HL-60/S4 (cell line): ENCODE measurements around the gene KDM2B.

ENCODE experiments used
- in situ Hi-C: fragments of 300-500 bp; cut with MboI; formaldehyde crosslinking; loops from 2 replicates; pipeline ENCODE4 v1.14.3; 2022; ENCODE audit warnings: low sequenced_read_pairs

Gene KDM2B

GRCh38 chr12:121565076-121565475 is 15.7 kb downstream of the KDM2B start:
- in situ Hi-C loops = no loop called here

- in situ Hi-C loops = no loop called here
Measured at GRCh38 chr12:121562488-121562887, 18.3 kb downstream of the KDM2B start.

- in situ Hi-C loops = no loop called here
Measured at GRCh38 chr12:121561009-121561395, 19.8 kb downstream of the KDM2B start.

- in situ Hi-C loops = no loop called here
Measured at GRCh38 chr12:121560392-121561008, 20.3 kb downstream of the KDM2B start.

GRCh38 chr12:121558956-121559355 is 21.9 kb downstream of the KDM2B start:
- in situ Hi-C loops = loop anchor here (10.0 kb wide), 1 partner anchor 226 kb away; no protein-coding TSS in a partner anchor

GRCh38 chr12:121550974-121551634 is 29.7 kb downstream of the KDM2B start:
- in situ Hi-C loops = loop anchor here (5.0 to 10.0 kb wide), 2 partner anchors 116 to 234 kb away; partner anchors contain the start of gene MORN3

DNA sequence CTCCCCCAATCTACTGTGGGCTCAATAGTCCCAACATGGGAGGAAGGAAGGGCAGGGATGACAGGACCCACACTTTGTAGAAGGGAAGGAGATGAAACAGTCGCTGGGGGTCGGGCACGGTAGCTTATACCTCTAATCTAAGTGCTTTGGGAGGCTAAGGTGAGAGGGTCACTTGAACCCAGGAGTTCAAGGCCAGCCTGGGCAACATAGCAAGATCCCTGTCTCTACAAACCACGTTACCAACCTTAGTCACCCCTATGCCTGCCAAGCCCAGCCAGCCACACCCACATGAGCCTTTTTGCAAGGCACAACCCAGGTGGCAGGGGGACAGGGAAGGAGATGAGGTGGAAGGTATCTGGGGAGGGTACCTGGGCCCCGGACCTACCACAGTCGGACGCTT is 31.7 kb downstream of the KDM2B start:
- in situ Hi-C loops = no loop called here

DNA sequence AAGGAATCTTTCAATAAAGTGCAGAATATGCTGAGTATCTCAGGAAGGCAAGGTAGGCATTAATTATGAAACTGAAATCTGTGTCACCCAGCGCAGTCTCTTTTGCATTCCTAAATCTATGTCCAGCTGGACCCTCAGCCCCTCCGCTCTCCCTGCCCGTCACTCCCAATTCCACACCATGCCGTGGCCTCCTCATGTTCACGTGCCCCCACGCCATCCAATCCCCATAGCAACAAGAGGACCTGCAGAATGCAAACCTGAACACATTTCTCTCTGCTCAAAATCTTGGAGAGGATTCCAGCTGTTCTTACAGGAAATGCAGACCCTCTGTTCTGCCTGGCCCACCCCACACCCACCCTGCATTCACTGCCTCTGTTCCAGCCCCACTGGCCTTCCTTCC is 35.3 kb downstream of the KDM2B start:
- in situ Hi-C loops = no loop called here

GRCh38 chr12:121543786-121544185 is 37.0 kb downstream of the KDM2B start:
- in situ Hi-C loops = no loop called here

DNA sequence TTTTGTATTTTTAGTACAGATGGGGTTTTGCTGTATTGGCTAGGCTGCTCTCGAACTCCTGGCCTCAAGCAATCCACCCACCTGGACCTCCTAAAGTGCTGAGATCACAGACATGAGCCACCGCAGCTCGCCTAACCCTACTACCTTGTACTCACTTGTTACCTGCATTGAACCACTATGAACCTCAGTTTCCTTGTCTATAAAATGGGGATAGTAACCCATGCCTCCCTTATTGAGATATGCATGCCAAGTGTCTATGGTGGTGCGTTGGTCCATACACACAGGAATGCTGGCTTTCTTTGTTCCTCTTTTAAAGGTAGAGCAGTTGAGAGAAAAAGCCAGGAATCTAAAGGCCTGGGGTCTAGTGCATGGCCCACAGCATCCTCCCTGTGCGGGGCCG is 40.9 kb downstream of the KDM2B start:
- in situ Hi-C loops = no loop called here

GRCh38 chr12:121538699-121539061 is 42.1 kb downstream of the KDM2B start:
- in situ Hi-C loops = no loop called here

DNA sequence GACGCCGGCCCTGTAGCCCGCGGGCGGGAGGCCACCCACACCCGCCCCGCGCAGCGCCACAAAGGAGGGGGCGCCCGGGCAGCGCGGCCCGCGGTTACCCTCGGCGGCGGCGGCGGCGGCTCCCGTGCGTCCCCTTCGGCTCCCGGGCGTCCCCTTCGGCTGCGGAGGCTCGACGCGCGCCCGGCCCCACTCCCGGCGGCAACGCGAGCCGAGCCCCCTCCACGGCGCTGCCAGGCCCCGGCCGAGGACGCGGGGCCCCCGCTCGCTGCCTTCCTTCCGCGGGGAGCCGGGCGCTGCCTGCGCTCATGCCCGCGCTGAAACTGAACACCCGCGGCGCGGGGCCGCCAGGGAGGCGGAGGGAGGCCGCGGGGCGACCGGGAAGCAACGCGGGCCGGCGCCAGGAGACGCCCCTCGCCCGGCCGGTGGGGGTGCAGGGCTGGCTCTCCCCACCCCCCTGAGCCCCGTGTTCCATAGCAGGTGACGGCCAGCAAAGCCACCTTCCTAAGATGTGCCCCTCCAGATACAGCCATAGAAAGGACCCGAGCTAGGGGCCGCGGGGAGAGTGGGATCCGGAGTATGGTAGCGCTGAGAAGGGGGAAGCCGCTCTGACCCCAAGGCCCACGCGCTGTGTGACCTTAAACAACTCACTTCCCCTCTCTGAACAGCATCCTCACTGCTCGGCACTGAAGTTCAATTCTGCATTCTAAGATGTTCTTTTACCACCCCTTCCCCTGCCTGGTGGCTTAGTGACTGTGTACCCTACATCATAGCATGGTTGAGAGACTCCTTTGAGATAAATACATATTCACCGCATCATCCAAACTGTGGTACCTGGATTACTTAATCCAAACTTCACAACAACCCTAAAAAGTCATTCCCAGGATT is 42.8 kb downstream of the KDM2B start:
- in situ Hi-C loops = no loop called here

DNA sequence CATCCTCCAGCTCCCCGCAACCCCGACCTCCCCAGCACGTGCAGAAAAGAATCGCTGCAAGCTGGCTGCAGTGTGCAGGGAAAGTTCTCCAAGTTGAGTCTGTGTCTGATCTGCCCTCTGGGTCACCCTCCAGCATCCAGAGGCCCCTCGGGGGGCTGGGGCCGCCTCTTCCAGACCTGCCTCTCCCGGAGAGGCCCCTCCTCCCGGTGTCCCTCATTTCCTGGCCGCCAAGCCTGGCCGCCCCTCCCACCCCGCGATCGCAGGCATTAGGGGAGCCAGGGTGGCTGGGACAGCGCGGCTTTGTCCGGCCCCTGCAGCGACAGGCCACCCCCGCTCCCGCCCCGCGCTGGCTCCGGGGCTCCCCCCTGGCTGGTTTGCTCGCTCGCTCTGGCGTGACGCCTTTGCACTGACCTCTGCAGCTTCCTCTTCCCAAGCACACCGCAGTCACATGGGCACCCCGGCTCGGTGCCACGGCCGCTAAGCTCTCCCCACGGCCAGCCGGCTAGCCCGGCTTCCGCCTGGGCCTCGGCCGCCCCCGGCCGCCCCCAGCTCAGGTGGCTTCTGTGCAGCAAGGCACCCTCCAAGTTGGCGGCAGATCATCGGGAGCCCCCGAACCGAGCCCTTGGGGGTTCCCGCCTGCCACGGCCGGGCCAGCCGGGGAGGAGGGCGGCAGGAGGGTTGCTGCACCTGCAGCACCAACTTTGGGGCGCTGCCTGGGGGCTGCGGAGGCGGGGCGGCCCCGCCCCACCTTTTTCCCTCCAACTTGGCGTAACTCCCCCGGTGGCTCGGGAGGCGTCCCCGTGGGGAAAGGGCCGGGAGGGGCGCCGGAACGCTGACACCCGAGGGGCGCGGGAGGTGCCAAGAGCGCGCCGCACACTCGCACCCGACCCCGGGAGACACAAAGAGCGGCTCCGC is 43.7 kb downstream of the KDM2B start:
- in situ Hi-C loops = no loop called here

DNA sequence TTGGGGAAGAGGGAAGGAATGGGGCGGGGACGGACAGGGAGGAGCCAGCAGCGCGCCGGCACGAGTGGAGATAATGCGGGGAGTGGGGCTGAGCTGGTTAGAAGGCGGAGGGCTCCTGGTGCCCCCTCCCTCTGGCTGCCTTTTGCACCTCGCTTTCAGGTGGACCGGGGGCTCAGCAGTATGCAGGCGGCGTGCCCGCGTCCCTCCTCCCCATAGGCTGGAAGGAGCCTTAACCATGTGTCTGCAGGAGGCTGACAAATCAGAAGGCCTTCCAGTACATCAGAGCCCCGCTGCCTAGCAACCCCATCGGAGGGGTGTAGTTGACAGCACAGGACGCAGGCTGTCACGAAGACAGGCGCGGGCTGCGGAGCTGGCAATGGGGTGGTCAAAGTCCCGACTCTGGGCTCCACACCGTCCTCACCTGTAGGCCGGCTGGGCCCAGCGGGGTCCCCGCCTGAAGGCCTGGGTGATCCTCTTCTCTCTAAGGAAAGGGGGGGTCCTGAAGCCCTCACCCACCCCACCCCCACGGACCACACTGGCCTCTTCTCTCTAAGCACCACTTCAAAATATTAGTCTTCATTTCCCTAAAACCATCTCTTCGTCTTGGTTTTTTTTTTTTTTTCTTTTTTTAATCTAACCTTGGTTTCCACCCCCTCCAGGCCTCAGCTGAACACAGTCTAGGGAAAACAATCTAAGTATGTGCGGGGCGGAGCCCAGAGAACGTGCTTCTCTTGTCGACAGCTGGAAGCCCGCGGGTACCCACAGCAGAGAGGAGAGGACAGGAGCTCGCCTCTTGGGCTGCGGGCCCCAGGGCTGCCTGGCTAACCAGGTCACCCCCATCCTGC is 44.5 kb downstream of the KDM2B start:
- in situ Hi-C loops = no loop called here

- in situ Hi-C loops = no loop called here
Measured at GRCh38 chr12:121535150-121536053, 45.4 kb downstream of the KDM2B start.

DNA sequence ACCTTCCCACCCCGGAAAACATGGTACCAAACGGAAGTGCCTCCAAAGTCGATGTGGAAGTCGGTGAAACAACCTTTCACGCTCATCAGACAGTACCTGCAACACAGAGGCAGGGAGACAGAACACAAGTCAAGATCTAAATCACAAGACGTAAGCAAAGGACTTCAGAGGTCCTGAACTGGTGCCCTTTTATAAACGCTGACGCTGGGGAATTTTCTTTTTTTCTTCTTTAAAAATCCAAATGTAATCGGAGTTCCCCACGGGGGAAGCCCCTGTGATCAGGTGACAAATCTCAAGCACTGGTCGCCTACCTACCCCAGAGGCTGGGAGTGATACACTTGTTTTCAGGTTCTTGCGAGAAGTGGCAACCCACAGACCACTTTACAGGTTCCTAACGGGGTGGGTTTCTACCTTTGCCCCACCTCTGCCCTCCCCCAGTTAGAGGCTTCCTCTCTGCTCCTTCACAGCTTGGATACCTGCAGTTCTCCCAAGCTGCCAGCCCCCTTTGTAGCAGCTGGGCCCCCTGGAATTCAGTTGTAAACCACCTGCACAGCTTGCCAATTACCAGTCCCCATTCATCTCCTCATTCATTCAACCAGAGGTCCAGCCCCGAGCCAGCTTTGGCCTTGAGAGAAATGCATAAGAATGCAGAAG is 46.2 kb downstream of the KDM2B start:
- in situ Hi-C loops = no loop called here

GRCh38 chr12:121533394-121534090 is 47.3 kb downstream of the KDM2B start:
- in situ Hi-C loops = no loop called here
